ENCODE measurements around the gene PCDHB16.
"Not testable (repeated sequence)": the region's sequence is repeated elsewhere in the genome, so short reads cannot be mapped to it uniquely, and the experiment has no call there.

Gene PCDHB16

DNA sequence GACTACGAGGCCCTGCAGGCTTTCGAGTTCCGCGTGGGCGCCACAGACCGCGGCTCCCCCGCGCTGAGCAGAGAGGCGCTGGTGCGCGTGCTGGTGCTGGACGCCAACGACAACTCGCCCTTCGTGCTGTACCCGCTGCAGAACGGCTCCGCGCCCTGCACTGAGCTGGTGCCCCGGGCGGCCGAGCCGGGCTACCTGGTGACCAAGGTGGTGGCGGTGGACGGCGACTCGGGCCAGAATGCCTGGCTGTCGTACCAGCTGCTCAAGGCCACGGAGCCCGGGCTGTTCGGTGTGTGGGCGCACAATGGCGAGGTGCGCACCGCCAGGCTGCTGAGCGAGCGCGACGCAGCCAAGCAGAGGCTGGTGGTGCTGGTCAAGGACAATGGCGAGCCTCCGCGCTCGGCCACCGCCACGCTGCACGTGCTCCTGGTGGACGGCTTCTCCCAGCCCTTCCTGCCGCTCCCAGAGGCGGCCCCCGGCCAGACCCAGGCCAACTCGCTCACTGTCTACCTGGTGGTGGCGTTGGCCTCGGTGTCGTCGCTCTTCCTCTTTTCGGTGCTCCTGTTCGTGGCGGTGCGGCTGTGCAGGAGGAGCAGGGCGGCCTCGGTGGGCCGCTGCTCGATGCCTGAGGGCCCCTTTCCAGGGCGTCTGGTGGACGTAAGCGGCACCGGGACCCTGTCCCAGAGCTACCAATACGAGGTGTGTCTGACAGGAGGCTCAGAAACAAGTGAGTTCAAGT is 2.1 kb downstream of the PCDHB16 start:
- DNase-seq = not testable (repeated sequence)

DNA sequence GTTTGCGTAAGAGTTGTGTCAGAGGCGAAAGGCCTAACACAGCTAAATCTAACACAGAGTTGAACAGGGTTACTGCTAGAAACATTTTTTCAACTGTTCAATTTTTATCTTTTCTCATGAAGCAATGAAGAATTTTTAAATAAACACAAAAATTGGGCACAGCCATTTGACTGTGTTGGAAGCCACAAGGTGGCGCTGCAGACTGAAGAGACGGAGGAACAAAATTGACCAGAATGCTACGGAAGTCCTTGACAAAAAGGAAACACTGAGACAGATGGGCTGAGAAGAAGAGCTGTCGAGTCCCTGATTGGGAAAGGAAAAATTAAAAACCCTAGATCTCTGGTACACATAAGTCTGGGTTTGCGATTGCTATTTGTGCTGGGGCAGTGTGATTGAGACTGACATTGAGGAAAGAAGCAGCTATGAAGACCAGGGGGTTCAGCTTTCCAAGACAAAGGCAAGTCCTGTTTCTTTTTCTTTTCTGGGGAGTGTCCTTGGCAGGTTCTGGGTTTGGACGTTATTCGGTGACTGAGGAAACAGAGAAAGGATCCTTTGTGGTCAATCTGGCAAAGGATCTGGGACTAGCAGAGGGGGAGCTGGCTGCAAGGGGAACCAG is 4.8 kb downstream of the PCDHB16 start, which contains the start of gene PCDHB9:
Gene PCDHB9, plus strand, starts transcription at position 265 of the 616 bp plus-strand sequence. Its CDS starts 158 bp downstream, at position 423.
- no peak for DNase-seq

DNA sequence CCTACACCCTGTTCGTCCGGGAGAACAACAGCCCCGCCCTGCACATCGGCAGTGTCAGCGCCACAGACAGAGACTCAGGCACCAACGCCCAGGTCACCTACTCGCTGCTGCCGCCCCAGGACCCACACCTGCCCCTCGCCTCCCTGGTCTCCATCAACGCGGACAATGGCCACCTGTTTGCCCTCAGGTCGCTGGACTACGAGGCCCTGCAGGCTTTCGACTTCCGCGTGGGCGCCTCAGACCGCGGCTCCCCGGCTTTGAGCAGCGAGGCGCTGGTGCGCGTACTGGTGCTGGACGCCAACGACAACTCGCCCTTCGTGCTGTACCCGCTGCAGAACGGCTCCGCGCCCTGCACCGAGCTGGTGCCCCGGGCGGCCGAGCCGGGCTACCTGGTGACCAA is 6.5 kb downstream of the PCDHB16 start:
- not testable (repeated sequence) for DNase-seq

DNA sequence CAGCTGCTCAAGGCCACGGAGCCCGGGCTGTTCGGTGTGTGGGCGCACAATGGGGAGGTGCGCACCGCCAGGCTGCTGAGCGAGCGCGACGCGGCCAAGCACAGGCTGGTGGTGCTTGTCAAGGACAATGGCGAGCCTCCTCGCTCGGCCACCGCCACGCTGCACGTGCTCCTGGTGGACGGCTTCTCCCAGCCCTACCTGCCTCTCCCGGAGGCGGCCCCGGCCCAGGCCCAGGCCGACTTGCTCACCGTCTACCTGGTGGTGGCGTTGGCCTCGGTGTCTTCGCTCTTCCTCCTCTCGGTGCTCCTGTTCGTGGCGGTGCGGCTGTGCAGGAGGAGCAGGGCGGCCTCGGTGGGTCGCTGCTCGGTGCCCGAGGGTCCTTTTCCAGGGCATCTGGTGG is 6.9 kb downstream of the PCDHB16 start:
- not testable (repeated sequence) for DNase-seq

DNA sequence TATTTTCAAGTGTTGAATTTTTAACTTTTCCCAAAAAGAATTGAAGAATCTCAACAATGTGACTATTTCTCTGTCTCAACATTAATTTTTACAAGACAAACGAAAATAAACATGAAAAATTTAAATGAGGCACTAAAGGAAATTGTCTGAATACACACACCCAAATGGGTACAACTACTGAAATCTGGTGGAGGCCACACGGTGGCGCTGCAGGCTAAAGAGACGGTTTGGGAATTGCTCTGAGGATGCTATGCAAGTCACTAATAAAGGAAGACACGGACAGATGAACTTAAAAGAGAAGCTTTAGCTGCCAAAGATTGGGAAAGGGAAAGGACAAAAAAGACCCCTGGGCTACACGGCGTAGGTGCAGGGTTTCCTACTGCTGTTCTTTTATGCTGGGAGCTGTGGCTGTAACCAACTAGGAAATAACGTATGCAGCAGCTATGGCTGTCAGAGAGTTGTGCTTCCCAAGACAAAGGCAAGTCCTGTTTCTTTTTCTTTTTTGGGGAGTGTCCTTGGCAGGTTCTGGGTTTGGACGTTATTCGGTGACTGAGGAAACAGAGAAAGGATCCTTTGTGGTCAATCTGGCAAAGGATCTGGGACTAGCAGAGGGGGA is 10.0 kb downstream of the PCDHB16 start, which contains the start of gene PCDHB10:
Gene PCDHB10, plus strand, starts transcription at position 244 of the 616 bp plus-strand sequence. Its CDS starts 200 bp downstream, at position 444.
- DNase-seq = no peak

DNA sequence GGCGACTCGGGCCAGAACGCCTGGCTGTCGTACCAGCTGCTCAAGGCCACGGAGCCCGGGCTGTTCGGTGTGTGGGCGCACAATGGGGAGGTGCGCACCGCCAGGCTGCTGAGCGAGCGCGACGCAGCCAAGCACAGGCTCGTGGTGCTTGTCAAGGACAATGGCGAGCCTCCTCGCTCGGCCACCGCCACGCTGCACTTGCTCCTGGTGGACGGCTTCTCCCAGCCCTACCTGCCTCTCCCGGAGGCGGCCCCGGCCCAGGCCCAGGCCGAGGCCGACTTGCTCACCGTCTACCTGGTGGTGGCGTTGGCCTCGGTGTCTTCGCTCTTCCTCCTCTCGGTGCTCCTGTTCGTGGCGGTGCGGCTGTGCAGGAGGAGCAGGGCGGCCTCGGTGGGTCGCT is 12.1 kb downstream of the PCDHB16 start:
- DNase-seq = not testable (repeated sequence)

DNA sequence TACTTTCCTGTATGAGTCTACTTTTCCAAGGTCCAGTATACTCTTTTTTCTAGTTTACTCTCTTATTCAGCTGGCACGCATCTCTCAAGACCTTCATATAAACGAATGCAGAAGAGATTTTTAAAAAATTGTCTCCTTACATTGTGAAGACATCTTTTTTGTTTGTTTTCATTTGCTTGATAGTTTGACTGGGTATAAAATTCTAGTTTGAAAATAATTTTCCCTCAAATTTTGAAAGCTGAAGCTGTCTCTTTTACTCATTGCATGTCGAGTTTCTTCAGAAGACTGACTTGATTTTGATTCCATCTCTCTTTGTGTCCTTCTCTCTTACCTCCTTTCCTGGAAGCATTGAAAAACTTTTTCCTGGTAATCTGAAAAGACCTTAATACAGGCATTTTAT is 14.2 kb downstream of the PCDHB16 start:
- DNase-seq = no peak

DNA sequence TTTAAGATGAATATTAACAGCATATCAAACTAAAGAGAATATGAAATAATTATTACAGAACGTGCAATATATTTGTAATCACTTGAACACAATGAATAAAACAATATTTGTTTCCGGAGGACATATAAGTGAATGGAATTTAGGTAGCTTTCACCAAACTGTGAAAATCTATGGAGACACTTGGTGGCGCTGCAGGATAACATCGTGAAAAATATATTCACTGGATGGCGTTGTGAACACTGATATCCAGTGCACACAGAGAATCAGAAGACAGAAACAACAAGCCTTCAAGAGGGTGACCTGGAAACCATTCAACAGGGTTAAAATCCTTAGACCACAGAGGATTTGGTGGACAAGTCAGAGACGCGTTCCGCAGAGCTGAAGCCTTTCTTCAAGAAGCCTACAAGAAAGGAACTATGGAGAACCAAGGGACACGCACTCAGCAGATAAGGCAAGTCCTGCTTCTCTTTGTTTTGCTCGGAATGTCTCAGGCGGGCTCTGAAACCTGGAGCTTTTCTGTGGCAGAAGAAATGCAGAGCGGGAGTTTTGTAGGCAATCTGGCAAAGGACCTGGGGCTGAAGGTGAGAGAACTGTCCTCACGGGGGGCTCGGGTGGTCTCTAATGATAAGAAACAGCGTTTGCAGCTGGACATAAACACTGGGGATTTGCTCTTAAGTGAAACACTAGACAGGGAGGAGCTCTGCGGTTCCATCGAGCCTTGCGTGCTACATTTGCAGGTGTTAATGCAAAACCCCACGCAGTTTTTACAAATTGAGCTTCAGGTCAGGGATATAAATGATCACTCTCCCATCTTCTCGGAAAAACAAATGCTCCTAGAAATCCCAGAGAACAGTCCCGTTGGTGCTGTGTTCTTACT is 17.4 kb downstream of the PCDHB16 start, which contains the start of gene PCDHB11:
Gene PCDHB11, plus strand, starts transcription at position 269 of the 877 bp plus-strand sequence. Its CDS starts 148 bp downstream, at position 417.
- no peak for DNase-seq

DNA sequence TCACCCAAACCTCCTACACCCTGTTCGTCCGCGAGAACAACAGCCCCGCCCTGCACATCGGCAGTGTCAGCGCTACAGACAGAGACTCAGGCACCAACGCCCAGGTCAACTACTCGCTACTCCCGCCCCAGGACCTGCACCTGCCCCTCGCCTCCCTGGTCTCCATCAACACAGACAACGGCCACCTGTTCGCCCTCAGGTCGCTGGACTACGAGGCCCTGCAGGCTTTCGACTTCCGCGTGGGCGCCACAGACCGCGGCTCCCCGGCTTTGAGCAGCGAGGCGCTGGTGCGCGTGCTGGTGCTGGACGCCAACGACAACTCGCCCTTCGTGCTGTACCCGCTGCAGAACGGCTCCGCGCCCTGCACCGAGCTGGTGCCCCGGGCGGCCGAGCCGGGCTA is 18.9 kb downstream of the PCDHB16 start:
- DNase-seq = not testable (repeated sequence)

DNA sequence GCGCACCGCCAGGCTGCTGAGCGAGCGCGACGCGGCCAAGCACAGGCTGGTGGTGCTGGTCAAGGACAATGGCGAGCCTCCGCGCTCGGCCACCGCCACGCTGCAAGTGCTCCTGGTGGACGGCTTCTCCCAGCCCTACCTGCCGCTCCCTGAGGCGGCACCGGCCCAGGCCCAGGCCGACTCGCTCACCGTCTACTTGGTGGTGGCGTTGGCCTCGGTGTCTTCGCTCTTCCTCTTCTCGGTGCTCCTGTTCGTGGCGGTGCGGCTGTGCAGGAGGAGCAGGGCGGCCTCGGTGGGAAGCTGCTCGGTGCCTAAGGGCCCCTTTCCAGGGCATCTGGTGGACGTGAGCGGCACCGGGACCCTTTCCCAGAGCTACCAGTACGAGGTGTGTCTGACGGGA is 19.5 kb downstream of the PCDHB16 start:
- not testable (repeated sequence) for DNase-seq

DNA sequence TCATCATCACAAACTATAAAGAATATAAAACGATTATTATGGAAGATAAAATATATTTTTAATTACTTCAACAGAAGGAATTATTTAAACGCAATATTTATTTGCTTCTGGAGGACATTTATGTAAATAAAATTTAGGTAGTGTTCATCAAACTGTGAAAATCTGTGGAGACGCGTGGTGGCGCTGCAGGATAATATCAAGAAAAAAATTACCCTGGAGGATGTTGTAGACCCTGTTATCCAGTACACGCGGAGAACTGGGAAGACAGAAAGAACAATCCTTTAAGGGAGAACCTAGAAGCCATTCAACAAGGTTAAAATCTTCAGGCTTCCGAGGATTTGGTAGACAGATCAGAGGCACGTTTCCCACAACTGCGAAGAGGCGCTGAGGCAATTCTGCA is 26.3 kb downstream of the PCDHB16 start, which contains the start of gene PCDHB12:
Gene PCDHB12, plus strand, starts transcription at position 242 of the 400 bp plus-strand sequence. CDS start 189 bp downstream, outside the sequence.
- no peak for DNase-seq

DNA sequence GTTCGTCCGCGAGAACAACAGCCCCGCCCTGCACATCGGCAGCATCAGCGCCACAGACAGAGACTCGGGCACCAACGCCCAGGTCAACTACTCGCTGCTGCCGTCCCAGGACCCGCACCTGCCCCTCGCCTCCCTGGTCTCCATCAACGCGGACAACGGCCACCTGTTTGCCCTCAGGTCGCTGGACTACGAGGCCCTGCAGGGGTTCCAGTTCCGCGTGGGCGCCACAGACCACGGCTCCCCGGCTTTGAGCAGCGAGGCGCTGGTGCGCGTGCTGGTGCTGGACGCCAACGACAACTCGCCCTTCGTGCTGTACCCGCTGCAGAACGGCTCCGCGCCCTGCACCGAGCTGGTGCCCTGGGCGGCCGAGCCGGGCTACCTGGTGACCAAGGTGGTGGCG is 28.1 kb downstream of the PCDHB16 start:
- not testable (repeated sequence) for DNase-seq

DNA sequence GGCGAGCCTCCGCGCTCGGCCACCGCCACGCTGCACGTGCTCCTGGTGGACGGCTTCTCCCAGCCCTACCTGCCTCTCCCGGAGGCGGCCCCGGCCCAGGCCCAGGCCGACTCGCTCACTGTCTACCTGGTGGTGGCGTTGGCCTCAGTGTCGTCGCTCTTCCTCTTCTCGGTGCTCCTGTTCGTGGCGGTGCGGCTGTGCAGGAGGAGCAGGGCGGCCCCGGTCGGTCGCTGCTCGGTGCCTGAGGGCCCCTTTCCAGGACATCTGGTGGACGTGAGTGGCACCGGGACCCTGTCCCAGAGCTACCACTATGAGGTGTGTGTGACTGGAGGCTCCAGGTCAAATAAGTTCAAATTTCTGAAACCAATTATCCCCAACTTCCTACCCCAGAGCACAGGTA is 28.7 kb downstream of the PCDHB16 start:
- DNase-seq = not testable (repeated sequence)

DNA sequence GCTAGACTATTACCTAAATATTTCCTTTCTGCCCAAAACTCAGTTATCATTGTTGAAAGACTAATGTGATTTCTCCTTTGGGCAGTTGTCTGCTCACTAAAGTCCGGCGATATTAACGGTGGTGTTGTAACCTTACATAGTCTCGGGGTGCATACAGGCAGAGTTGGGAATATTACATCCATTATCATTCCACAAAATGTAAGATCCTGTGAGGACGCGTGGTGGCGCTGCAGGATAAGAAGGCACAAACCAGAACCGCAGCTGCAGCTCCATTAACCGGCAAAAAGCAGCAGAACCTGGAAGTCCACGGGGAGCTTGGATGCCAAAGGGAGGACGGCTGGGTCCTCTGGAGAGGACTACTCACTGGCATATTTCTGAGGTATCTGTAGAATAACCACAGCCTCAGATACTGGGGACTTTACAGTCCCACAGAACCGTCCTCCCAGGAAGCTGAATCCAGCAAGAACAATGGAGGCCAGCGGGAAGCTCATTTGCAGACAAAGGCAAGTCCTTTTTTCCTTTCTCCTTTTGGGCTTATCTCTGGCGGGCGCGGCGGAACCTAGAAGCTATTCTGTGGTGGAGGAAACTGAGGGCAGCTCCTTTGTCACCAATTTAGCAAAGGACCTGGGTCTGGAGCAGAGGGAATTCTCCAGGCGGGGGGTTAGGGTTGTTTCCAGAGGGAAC is 31.6 kb downstream of the PCDHB16 start, which contains the start of gene PCDHB13:
Gene PCDHB13, plus strand, starts transcription at position 264 of the 684 bp plus-strand sequence. Its CDS starts 205 bp downstream, at position 469.
- DNase-seq = not testable (repeated sequence)

DNA sequence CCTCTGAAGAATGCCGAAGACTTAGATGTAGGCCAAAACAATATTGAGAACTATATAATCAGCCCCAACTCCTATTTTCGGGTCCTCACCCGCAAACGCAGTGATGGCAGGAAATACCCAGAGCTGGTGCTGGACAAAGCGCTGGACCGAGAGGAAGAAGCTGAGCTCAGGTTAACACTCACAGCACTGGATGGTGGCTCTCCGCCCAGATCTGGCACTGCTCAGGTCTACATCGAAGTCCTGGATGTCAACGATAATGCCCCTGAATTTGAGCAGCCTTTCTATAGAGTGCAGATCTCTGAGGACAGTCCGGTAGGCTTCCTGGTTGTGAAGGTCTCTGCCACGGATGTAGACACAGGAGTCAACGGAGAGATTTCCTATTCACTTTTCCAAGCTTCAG is 32.4 kb downstream of the PCDHB16 start:
- DNase-seq = not testable (repeated sequence)

DNA sequence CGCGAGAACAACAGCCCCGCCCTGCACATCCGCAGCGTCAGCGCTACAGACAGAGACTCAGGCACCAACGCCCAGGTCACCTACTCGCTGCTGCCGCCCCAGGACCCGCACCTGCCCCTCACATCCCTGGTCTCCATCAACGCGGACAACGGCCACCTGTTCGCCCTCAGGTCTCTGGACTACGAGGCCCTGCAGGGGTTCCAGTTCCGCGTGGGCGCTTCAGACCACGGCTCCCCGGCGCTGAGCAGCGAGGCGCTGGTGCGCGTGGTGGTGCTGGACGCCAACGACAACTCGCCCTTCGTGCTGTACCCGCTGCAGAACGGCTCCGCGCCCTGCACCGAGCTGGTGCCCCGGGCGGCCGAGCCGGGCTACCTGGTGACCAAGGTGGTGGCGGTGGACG is 33.3 kb downstream of the PCDHB16 start:
- DNase-seq = not testable (repeated sequence)

DNA sequence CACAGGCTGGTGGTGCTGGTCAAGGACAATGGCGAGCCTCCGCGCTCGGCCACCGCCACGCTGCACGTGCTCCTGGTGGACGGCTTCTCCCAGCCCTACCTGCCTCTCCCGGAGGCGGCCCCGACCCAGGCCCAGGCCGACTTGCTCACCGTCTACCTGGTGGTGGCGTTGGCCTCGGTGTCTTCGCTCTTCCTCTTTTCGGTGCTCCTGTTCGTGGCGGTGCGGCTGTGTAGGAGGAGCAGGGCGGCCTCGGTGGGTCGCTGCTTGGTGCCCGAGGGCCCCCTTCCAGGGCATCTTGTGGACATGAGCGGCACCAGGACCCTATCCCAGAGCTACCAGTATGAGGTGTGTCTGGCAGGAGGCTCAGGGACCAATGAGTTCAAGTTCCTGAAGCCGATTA is 33.8 kb downstream of the PCDHB16 start:
- DNase-seq = not testable (repeated sequence)

DNA sequence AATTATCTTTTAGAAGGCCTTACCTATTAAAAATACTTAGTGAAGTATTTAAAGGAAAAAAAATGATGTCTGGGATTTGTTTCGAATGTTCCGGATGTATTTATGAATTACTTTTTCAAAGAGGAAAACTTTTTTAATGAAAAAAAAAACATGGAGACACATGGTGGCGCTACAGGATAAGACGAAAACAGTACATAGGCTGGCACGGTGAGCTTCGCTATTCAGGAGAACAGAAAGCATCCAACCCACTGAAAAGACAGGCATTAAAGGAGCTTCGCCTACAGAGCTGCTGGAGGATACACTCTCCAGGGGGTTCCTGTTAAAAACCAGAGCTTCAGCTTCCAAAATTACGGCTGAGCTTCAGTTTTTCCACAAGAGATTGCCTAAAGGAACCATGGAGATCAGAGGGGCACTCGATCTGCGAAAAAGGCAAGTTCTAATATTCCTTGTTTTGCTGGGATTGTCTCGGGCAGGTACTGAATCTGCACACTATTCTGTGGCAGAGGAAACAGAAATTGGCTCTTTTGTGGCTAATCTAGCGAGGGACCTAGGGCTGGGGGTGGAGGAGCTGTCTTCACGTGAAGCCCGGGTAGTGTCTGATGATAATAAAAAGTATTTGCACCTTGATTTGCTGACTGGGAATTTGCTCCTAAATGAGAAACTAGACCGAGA is 41.1 kb downstream of the PCDHB16 start, which contains the start of gene PCDHB14:
Gene PCDHB14, plus strand, starts transcription at position 232 of the 672 bp plus-strand sequence. Its CDS starts 163 bp downstream, at position 395.
- no peak for DNase-seq

DNA sequence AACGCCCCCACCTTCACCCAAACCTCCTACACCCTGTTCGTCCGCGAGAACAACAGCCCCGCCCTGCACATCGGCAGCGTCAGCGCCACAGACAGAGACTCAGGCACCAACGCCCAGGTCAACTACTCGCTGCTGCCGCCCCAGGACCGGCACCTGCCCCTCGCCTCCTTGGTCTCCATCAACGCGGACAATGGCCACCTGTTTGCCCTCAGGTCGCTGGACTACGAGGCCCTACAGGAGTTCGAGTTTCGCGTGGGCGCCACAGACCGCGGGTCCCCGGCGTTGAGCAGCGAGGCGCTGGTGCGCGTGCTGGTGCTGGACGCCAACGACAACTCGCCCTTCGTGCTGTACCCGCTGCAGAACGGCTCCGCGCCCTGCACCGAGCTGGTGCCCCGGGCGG is 42.7 kb downstream of the PCDHB16 start:
- DNase-seq = not testable (repeated sequence)

DNA sequence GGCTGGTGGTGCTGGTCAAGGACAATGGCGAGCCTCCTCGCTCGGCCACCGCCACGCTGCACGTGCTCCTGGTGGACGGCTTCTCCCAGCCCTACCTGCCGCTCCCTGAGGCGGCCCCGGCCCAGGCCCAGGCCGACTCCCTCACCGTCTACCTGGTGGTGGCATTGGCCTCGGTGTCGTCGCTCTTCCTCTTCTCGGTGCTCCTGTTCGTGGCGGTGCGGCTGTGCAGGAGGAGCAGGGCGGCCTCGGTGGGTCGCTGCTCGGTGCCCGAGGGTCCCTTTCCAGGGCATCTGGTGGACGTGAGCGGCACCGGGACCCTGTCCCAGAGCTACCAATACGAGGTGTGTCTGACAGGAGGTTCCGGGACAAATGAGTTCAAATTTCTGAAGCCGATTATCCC is 43.2 kb downstream of the PCDHB16 start:
- DNase-seq = not testable (repeated sequence)

Measured in left hindlimb (tissue), 1 donor.